Tibial artery (tissue), 4 donors: ENCODE results near the gene LHPP.

Experiments used
- DNase-seq, 2 donors: peaks; one replicate each; pipeline ENCODE4 v3.0.0-alpha.2; 2019
- H3K27ac ChIP-seq, 2 donors: fragments of 200-600 bp; sonication (generic) in 1 of 2; 1 replicate in 1 of 2; 2 replicates in 1 of 2; pipeline ENCODE4 v1.5.1; 2018 to 2019; ENCODE audit warnings: mild to moderate bottlenecking in 1 of 2
- H3K27me3 ChIP-seq, 2 donors: fragments of 200-600 bp; sonication (generic) in 1 of 2; one replicate each; pipeline versions ENCODE4 v1.5.1 to v1.6.0; 2016 to 2019
- H3K36me3 ChIP-seq, 3 donors: fragments of 200-600 bp; sonication (generic) in 2 of 3; one replicate each; pipeline ENCODE4 v1.5.1; 2016 to 2019; ENCODE audit warnings: mild to moderate bottlenecking in 2 of 3
- H3K4me1 ChIP-seq, 4 donors: fragments of 200-600 bp; sonication (generic) in 2 of 4; 1 replicate in 3 of 4; 2 replicates in 1 of 4; pipeline ENCODE4 v1.5.1; 2016 to 2019
- H3K4me3 ChIP-seq, 2 donors: fragments of 200-600 bp; sonication (generic) in 1 of 2; 1 replicate in 1 of 2; 2 replicates in 1 of 2; pipeline ENCODE4 v1.5.1; 2018 to 2019; ENCODE audit warnings: mild to moderate bottlenecking in 2 of 2
- H3K9me3 ChIP-seq, 3 donors: fragments of 200-600 bp; sonication (generic) in 1 of 3; one replicate each; pipeline ENCODE4 v1.5.1; 2016 to 2019
- CTCF ChIP-seq, 2 experiments: fragments of 200-600 bp in 1 of 2; fragments of 450-650 bp in 1 of 2; IDR thresholded peaks; one replicate each; pipeline ENCODE4 v1.5.1; 2017 to 2019; ENCODE audit warnings: antibody characterized with exemption in 2 of 2, mild to moderate bottlenecking in 1 of 2, moderate library complexity in 1 of 2
- intact Hi-C: fragments of 100-400 bp; cut with DNase I; formaldehyde crosslinking; loops from one replicate; pipeline ENCODE4 v1.15.0; 2023; ENCODE audit warnings: low total_unique reads

Gene LHPP

GRCh38 chr10:124656113-124656490, 194.5 kb downstream of the LHPP start:
- intact Hi-C loops: loop anchor here (10.0 kb wide), 1 partner anchor 89 kb away; the partner anchor contains the start of gene FAM53B
- H3K27ac ChIP-seq: no peak overlapping the region
- no peaks in the 10 kb centered on the region for H3K36me3 ChIP-seq
- peaks cover 0 to 26% (median 3%) of the 10 kb centered on the region in 4 donors for H3K4me1 ChIP-seq
- H3K9me3 ChIP-seq: no peaks in the 10 kb centered on the region
- DNase-seq: no peak
- H3K27me3 ChIP-seq: no peaks in the 10 kb centered on the region
- no peak overlapping the region for H3K4me3 ChIP-seq
- TF ChIP-seq CTCF (IDR thresholded peaks at IDR 0.05): no peak

DNA sequence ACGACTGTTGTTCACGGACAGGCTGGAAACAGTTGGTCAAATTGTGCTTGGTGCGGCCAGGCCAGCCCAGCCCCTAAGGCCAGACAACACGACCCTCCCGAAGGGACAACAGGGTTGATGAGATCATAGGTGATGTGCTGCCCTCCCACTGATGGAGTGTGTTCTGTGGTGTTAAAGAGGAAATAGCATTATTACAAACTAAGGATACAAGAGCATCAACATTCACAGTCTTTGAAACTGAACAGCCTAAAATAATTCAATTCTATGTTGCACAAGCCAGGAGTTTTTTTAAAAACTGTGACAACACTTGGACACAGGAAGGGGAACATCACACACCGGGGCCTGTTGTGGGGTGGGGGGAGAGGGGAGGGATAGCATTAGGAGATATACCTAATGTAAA, 194.9 kb downstream of the LHPP start:
- no peak overlapping the region for H3K27ac ChIP-seq
- no peak for DNase-seq
- TF ChIP-seq CTCF (IDR thresholded peaks at IDR 0.05): no peak
- H3K9me3 ChIP-seq: no peaks in the 10 kb centered on the region
- no peaks in the 10 kb centered on the region for H3K27me3 ChIP-seq
- H3K4me1 ChIP-seq: peaks cover 0 to 26% (median 3%) of the 10 kb centered on the region in 4 donors
- H3K4me3 ChIP-seq: no peak overlapping the region
- no peaks in the 10 kb centered on the region for H3K36me3 ChIP-seq
- intact Hi-C loops: loop anchor here (10.0 kb wide), 1 partner anchor 88 kb away; the partner anchor contains the start of gene FAM53B

GRCh38 chr10:124657806-124658205, 196.2 kb downstream of the LHPP start:
- H3K4me1 ChIP-seq: peaks cover 0 to 26% (median 3%) of the 10 kb centered on the region in 4 donors
- no peaks in the 10 kb centered on the region for H3K36me3 ChIP-seq
- H3K27ac ChIP-seq: peak overlapping the region in 1 of 2 donors; percentile 39
- DNase-seq: no peak
- H3K4me3 ChIP-seq: no peak overlapping the region
- intact Hi-C loops: loop anchor here (10.0 kb wide), 1 partner anchor 87 kb away; the partner anchor contains the start of gene FAM53B
- no peaks in the 10 kb centered on the region for H3K27me3 ChIP-seq
- no peak for TF ChIP-seq CTCF (IDR thresholded peaks at IDR 0.05)
- no peaks in the 10 kb centered on the region for H3K9me3 ChIP-seq

- DNase-seq: no peak
- H3K36me3 ChIP-seq: no peaks in the 10 kb centered on the region
- no peak overlapping the region for H3K27ac ChIP-seq
- intact Hi-C loops: loop anchor here (10.0 kb wide), 1 partner anchor 86 kb away; the partner anchor contains the start of gene FAM53B
- TF ChIP-seq CTCF (IDR thresholded peaks at IDR 0.05): no peak
- H3K27me3 ChIP-seq: no peaks in the 10 kb centered on the region
- H3K4me1 ChIP-seq: peaks cover 0 to 22% (median under 1%) of the 10 kb centered on the region in 4 donors
- H3K9me3 ChIP-seq: no peaks in the 10 kb centered on the region
- H3K4me3 ChIP-seq: no peak overlapping the region
These were observed 197.1 kb downstream of the LHPP start for GRCh38 chr10:124658591-124659242.

- Histone ChIP-seq H3K36me3 (no peaks in the 10 kb centered on the region), H3K4me1 (peaks cover 0 to 19% (median 0%) of the 10 kb centered on the region in 4 donors), H3K27me3 (no peaks in the 10 kb centered on the region), H3K9me3 (no peaks in the 10 kb centered on the region), H3K4me3 (no peak overlapping the region), H3K27ac (no peak overlapping the region)
- DNase-seq: no peak
- intact Hi-C loops: loop anchor here (10.0 kb wide), 1 partner anchor 85 kb away; the partner anchor contains the start of gene FAM53B
- no peak for TF ChIP-seq CTCF (IDR thresholded peaks at IDR 0.05)
These were observed 197.8 kb downstream of the LHPP start for GRCh38 chr10:124659380-124659779.
